Tibial artery (tissue), 4 donors: ENCODE measurements around the gene SHMT2.
"Not testable (repeated sequence)": the region's sequence is repeated elsewhere in the genome, so short reads cannot be mapped to it uniquely, and the experiment has no call there.

Experiments
- DNase-seq, 2 donors: peaks; one replicate each; pipeline ENCODE4 v3.0.0-alpha.2; 2019
- H3K27ac ChIP-seq, 2 donors: fragments of 200-600 bp; sonication (generic) in 1 of 2; 1 replicate in 1 of 2; 2 replicates in 1 of 2; pipeline ENCODE4 v1.5.1; 2018 to 2019; ENCODE audit warnings: mild to moderate bottlenecking in 1 of 2
- H3K27me3 ChIP-seq, 2 donors: fragments of 200-600 bp; sonication (generic) in 1 of 2; one replicate each; pipeline versions ENCODE4 v1.5.1 to v1.6.0; 2016 to 2019
- H3K36me3 ChIP-seq, 3 donors: fragments of 200-600 bp; sonication (generic) in 2 of 3; one replicate each; pipeline ENCODE4 v1.5.1; 2016 to 2019; ENCODE audit warnings: mild to moderate bottlenecking in 2 of 3
- H3K4me1 ChIP-seq, 4 donors: fragments of 200-600 bp; sonication (generic) in 2 of 4; 1 replicate in 3 of 4; 2 replicates in 1 of 4; pipeline ENCODE4 v1.5.1; 2016 to 2019
- H3K4me3 ChIP-seq, 2 donors: fragments of 200-600 bp; sonication (generic) in 1 of 2; 1 replicate in 1 of 2; 2 replicates in 1 of 2; pipeline ENCODE4 v1.5.1; 2018 to 2019; ENCODE audit warnings: mild to moderate bottlenecking in 2 of 2
- H3K9me3 ChIP-seq, 3 donors: fragments of 200-600 bp; sonication (generic) in 1 of 3; one replicate each; pipeline ENCODE4 v1.5.1; 2016 to 2019
- intact Hi-C: fragments of 100-400 bp; cut with DNase I; formaldehyde crosslinking; loops from one replicate; pipeline ENCODE4 v1.15.0; 2023; ENCODE audit warnings: low total_unique reads
- TF ChIP-seq, protein P1 (sequence below), 2 experiments: fragments of 200-600 bp in 1 of 2; fragments of 450-650 bp in 1 of 2; IDR thresholded peaks; one replicate each; pipeline ENCODE4 v1.5.1; 2017 to 2019; ENCODE audit warnings: antibody characterized with exemption in 2 of 2, mild to moderate bottlenecking in 1 of 2, moderate library complexity in 1 of 2

Gene SHMT2

DNA sequence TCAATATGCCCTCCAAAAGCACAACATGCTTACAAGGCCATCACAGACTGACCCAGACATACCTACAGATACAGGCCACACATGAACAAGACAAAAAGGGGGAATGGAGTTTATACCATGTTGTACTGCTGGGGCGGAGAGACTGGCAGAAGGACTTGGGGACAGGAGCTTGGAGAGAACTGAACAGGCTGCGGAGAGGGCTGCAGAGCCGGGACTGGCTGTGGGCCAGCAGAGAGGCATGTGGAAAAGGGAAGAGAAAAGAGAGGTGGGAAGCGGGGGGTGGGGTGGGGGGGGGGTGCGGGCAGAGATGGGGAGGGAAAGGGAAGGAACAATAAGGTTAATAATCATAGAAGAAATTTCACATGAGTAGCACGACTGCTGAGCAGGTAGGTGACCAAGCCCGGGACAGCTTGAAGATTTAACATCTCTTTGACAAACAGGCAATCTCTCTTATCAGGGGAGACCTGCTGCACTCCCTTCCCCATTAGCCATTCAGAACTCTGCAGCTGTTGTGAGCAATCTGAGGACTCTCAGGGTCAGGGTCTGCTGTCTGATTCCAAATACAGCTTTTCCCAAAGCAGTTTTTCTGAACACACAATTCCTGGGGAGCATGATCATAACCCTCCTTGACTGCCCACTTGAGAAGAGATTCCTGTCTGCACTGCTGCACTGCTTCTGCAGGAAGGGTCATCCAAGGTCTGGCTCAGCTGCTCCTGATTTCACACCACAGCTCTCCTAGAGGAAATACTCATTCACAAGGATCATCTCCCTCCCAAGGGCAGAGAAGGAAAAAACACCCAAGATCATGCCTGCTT lies 43.0 kb downstream of the SHMT2 start:
- intact Hi-C loops = no loop called here
- Histone ChIP-seq H3K9me3 (no peaks in the 10 kb centered on the region), H3K36me3 (peaks cover 31 to 90% (median 74%) of the 10 kb centered on the region in 3 donors), H3K27ac (no peak overlapping the region), H3K27me3 (no peaks in the 10 kb centered on the region), H3K4me3 (no peak overlapping the region), H3K4me1 (no peaks in the 10 kb centered on the region)
- TF ChIP-seq, protein P1, sequence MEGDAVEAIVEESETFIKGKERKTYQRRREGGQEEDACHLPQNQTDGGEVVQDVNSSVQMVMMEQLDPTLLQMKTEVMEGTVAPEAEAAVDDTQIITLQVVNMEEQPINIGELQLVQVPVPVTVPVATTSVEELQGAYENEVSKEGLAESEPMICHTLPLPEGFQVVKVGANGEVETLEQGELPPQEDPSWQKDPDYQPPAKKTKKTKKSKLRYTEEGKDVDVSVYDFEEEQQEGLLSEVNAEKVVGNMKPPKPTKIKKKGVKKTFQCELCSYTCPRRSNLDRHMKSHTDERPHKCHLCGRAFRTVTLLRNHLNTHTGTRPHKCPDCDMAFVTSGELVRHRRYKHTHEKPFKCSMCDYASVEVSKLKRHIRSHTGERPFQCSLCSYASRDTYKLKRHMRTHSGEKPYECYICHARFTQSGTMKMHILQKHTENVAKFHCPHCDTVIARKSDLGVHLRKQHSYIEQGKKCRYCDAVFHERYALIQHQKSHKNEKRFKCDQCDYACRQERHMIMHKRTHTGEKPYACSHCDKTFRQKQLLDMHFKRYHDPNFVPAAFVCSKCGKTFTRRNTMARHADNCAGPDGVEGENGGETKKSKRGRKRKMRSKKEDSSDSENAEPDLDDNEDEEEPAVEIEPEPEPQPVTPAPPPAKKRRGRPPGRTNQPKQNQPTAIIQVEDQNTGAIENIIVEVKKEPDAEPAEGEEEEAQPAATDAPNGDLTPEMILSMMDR (IDR thresholded peaks at IDR 0.05) = no peak
- no peak for DNase-seq

DNA sequence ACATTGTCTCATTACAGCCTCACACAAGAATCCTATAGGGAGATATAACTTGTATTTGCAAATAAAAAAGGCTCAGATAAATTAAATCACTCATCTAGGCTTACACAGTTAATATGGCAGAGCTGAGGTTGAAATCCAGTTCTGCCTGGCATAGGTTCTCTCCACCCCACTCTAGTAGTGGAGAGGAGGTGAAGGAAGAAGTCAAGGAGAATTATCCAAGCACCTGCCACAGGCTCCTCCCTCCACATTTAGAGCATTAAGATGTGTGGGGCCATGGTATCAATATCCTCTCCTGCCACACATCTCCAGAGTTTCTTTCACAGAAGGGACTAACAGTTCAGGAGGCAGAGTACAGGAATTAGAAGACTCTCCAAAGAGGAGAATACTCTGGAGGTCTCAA lies 44.0 kb downstream of the SHMT2 start:
- Histone ChIP-seq H3K9me3 (no peaks in the 10 kb centered on the region), H3K4me3 (no peak overlapping the region), H3K27me3 (no peaks in the 10 kb centered on the region), H3K27ac (no peak overlapping the region), H3K36me3 (peaks cover 24 to 90% (median 74%) of the 10 kb centered on the region in 3 donors), H3K4me1 (no peaks in the 10 kb centered on the region)
- intact Hi-C loops = no loop called here
- TF ChIP-seq, protein P1 (IDR thresholded peaks at IDR 0.05) = no peak
- no peak for DNase-seq

- H3K4me3 ChIP-seq, H3K27ac ChIP-seq, H3K4me1 ChIP-seq, DNase-seq, H3K9me3 ChIP-seq, intact Hi-C loops, H3K27me3 ChIP-seq: not testable (repeated sequence)
- peaks cover 33 to 91% (median 75%) of the 10 kb centered on the region in 3 donors for H3K36me3 ChIP-seq
These were observed 46.7 kb downstream of the SHMT2 start for GRCh38 chr12:57276233-57276632.

- Histone ChIP-seq H3K9me3 (no peaks in the 10 kb centered on the region), H3K36me3 (peaks cover 41 to 91% (median 73%) of the 10 kb centered on the region in 3 donors), H3K4me3 (no peak overlapping the region), H3K27ac (no peak overlapping the region), H3K4me1 (peaks cover 0 to 6% (median 0%) of the 10 kb centered on the region in 4 donors), H3K27me3 (no peaks in the 10 kb centered on the region)
- TF ChIP-seq, protein P1 (IDR thresholded peaks at IDR 0.05) = peak in 1 of 2 experiments; percentile 9
- no peak for DNase-seq
- intact Hi-C loops = no loop called here
These were observed 47.5 kb downstream of the SHMT2 start for GRCh38 chr12:57276935-57277563.

DNA sequence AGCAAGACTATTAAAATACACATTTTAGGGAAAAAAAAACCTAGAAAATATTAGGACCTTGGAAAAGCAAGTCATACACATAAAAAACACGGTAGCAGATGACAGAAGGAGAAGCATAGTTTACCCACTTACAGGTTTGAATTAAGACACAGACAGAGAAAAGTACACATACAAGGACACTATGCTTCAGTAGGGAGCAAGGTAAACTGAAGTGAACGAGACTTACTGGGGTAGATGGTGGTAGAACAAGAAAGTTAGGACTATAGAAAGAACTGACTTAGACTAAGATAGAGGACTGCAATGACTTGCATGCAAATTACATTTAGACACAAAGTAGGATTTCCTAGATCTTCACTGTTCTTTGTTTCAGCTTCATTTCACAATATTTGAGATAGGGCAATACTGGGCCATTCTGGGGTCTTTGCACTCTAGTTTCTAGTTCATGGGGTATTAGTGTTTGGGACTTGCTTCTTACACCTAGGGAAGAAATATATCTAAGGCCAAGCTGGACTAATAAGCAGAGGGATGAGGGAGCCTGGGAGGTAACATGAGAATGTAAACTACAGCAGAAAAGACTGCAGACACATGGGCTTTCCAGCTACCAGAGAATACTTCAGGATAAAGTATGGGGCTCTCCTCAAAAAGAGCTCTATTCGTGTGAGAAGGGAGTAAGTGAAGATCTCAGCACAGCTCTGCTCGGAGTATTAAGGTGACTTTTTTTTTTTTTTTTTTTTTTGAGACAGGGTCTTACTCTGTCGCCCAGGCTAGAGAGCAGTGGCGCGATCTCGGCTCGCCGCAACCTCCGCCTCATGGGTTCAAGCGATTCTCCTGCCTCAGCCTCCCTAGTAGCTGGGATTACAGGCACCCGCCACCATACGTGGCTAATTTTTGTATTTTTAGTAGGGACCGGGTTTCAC lies 49.2 kb downstream of the SHMT2 start:
- no peaks in the 10 kb centered on the region for H3K9me3 ChIP-seq
- H3K36me3 ChIP-seq = peaks cover 53 to 93% (median 71%) of the 10 kb centered on the region in 3 donors
- no peak overlapping the region for H3K4me3 ChIP-seq
- TF ChIP-seq, protein P1 (IDR thresholded peaks at IDR 0.05) = no peak
- DNase-seq = no peak
- intact Hi-C loops = no loop called here
- H3K27me3 ChIP-seq = no peaks in the 10 kb centered on the region
- peaks cover 0 to 6% (median 0%) of the 10 kb centered on the region in 4 donors for H3K4me1 ChIP-seq
- no peak overlapping the region for H3K27ac ChIP-seq
